T-cell (primary cell): ENCODE results near the gene MRAP. TPM values are rescaled to one million over a fixed set of nuclear protein-coding genes. Genes with fewer than 3 reads are reported as not detected.

Source experiments
- ATAC-seq, 4 experiments: fragments of 200-7000 bp in 3 of 4; fragments of 150-1000 bp in 1 of 4; cut with Tn5 transposase; replicated peaks in 1 of 4; 1 replicate in 3 of 4; 2 replicates in 1 of 4; pipeline ENCODE4 v1.10.0; 2021; ENCODE audit warnings: moderate library complexity in 3 of 4, mild to moderate bottlenecking in 2 of 4, moderate number of reproducible peaks in 1 of 4
- CTCF ChIA-PET, 2 donors: fragments of 300-600 bp; sonication (Branson Sonifier 250); formaldehyde crosslinking; loops; one replicate each; lab custom pipeline; 2022; ENCODE audit warnings: antibody characterized with exemption in 2 of 2; lab: Charles Lee
- POLR2A ChIA-PET, 2 donors: fragments of 300-600 bp; sonication (Branson Sonifier 250); formaldehyde crosslinking; loops; one replicate each; lab custom pipeline; 2022; ENCODE audit warnings: antibody characterized with exemption in 2 of 2; lab: Charles Lee
- DNase-seq, 35 experiments: peaks; one replicate each; pipeline versions ENCODE4 v3.0.0 to v3.0.0-alpha.2; 2013 to 2023
- H3K27ac ChIP-seq: one replicate; pipeline ENCODE4 v1.5.1; 2013; ENCODE audit warnings: low read length
- H3K27me3 ChIP-seq, 2 experiments: replicated peaks in 1 of 2; 1 replicate in 1 of 2; 2 replicates in 1 of 2; pipeline versions ENCODE4 v1.6.1 to v1.7.0; 2013; ENCODE audit warnings: low read length in 1 of 2, mixed read lengths in 1 of 2; ENCODE audit not compliant: control insufficient read depth in 2 of 2, insufficient read depth in 2 of 2; ENCODE audit errors: extremely low read depth in 1 of 2
- H3K36me3 ChIP-seq, 2 donors: 1 replicate in 1 of 2; 2 replicates in 1 of 2; pipeline versions ENCODE4 v1.6.1 to v1.7.0; 2013; ENCODE audit warnings: low read length in 1 of 2; ENCODE audit not compliant: control insufficient read depth in 2 of 2, insufficient read depth in 1 of 2; ENCODE audit errors: extremely low read depth in 1 of 2
- H3K4me1 ChIP-seq, 2 experiments: 1 replicate in 1 of 2; 2 replicates in 1 of 2; pipeline versions ENCODE4 v1.6.1 to v1.7.0; 2013; ENCODE audit warnings: low read length in 2 of 2, mixed read lengths in 1 of 2; ENCODE audit not compliant: insufficient read depth in 2 of 2, control insufficient read depth in 1 of 2; ENCODE audit errors: extremely low read depth in 1 of 2
- H3K4me3 ChIP-seq, 2 donors: 1 replicate in 1 of 2; 2 replicates in 1 of 2; pipeline versions ENCODE4 v1.5.1 to v1.7.0; 2013; ENCODE audit warnings: mild to moderate bottlenecking in 2 of 2, low read length in 1 of 2, moderate library complexity in 1 of 2; ENCODE audit not compliant: control insufficient read depth in 1 of 2; ENCODE audit errors: extremely low read depth in 1 of 2
- H3K9me3 ChIP-seq: 2 replicates; pipeline ENCODE4 v1.7.0; 2013
- H3K27ac Mint-ChIP-seq, 2 donors: one replicate each; pipeline ENCODE4 v1.8.0; 2020 to 2021; ENCODE audit warnings: mild to moderate bottlenecking in 2 of 2, mixed read lengths in 2 of 2
- H3K27me3 Mint-ChIP-seq, 2 donors: one replicate each; pipeline ENCODE4 v1.8.0; 2021 to 2022; ENCODE audit warnings: mixed read lengths in 2 of 2
- H3K36me3 Mint-ChIP-seq: one replicate; pipeline ENCODE4 v1.8.0; 2021; ENCODE audit warnings: mixed read lengths
- H3K4me1 Mint-ChIP-seq, 3 donors: one replicate each; pipeline ENCODE4 v1.8.0; 2020 to 2022; ENCODE audit warnings: mixed read lengths in 3 of 3, mild to moderate bottlenecking in 1 of 3
- H3K4me3 Mint-ChIP-seq, 3 donors: one replicate each; pipeline ENCODE4 v1.8.0; 2020 to 2022; ENCODE audit warnings: mild to moderate bottlenecking in 3 of 3, mixed read lengths in 3 of 3, moderate library complexity in 3 of 3
- H3K9me3 Mint-ChIP-seq, 3 donors: one replicate each; pipeline ENCODE4 v1.8.0; 2020 to 2022; ENCODE audit warnings: mixed read lengths in 3 of 3
- WGBS: methylation state at CpG from one replicate; pipeline ENCODE4 v1.1.5; 2013; ENCODE audit warnings: missing lambda C conversion rate; ENCODE audit not compliant: insufficient coverage; 5-methylcytosine and 5-hydroxymethylcytosine counted together
- total RNA-seq, 35 experiments: library from RNA in 6 of 35; stranded (reverse) in 6 of 35; fragments of 120-200 nt in 1 of 35; gene quantifications; one replicate each; pipeline versions ENCODE4 v1.2.1 to v1.2.4 and lab custom pipeline; 2013 to 2026

MRAP gene
- total RNA-seq, 5 donors from 2014 or later (not counting 1 experiment from before 2014, with no cell fraction given): not detected

DNA sequence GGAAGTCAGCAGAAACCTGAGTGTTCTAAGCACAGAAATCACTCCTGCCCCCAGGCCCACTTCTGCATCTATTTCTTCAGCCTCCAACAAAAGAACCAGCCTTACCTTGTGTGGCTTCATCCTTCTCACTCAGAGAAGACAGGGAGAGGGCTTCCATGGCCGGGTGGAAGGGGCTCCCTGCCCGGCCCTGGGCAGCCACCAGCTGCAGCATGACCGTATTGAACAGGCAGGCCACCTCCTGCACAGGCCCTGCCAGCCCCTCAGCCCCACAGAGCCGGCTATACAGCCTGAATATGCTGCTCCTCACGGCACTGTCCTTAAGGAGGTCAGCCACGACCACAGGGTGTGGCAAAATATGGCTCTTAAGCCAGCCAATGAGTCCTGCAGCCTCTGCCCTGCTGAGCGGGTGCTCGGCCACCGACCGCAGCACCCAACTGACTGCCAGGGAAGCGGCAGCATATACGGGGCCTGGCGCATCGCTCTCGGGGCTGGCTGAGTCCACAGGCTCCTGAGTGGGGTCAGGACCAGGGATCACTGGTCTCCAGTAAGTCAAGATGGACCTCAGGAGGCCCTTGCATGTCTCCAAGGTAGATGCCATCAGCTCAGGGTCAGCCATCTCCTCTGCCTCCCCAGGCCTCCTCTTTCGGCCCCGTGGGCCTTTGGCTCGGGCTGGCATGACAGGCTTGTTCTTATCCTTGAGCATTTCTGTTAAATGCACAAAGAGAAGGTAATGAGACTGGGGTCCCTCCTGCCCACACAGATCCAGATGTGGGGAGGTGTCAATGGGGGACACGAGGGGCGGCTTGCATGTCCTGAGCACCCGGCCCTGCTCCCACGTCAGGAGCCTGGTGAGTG, 17.9 kb downstream of the MRAP start:
- Histone ChIP-seq H3K9me3 (no peaks in the 10 kb centered on the region), H3K36me3 (peaks cover 37 to 73% of the 10 kb centered on the region in 2 donors), H3K27me3 (no peaks in the 10 kb centered on the region), H3K4me3 (no peak overlapping the region), H3K4me1 (no peaks in the 10 kb centered on the region), H3K27ac (no peak overlapping the region)
- no peaks in the 10 kb centered on the region for H3K27me3 Mint-ChIP-seq
- H3K4me3 Mint-ChIP-seq: no peak overlapping the region
- ATAC-seq: no peak
- ChIA-PET POLR2A (no interaction called here), CTCF (interaction anchor here in 1 of 2 donors (0.6 kb wide), 1 partner anchor 423 kb away, joined by 3 read pairs; no protein-coding TSS in a partner anchor)
- no peaks in the 10 kb centered on the region for H3K4me1 Mint-ChIP-seq
- no peaks in the 10 kb centered on the region for H3K9me3 Mint-ChIP-seq
- 93% methylated on average over 19 of the region's 22 CpGs for WGBS
- peaks cover 70% of the 10 kb centered on the region for H3K36me3 Mint-ChIP-seq
- H3K27ac Mint-ChIP-seq: no peak overlapping the region
- no peak for DNase-seq

DNA sequence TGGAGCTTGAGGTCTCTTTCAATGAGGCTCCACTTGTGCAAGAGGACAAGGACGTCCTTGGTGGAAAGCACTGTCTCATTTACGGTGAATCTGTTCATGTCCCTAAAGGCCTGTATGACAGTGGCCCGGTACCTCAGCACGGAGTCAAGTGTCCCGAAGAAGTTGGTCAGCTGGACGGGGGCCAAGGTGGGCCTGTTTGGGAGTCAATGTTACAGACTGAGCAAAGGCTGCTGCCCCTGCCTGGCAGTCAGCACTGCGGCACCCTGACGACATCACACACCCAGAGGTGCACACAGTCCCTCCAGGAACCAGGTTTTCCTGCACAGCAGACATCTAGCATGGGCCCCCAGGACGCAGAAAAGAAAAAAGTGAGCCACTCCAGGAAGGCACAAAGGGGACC, 19.1 kb downstream of the MRAP start:
- CTCF ChIA-PET: no interaction called here
- no peak for ATAC-seq
- DNase-seq: no peak
- no peaks in the 10 kb centered on the region for H3K27me3 Mint-ChIP-seq
- WGBS: 88% methylated on average over 9 of the region's 9 CpGs
- Histone ChIP-seq H3K36me3 (peaks cover 30 to 76% of the 10 kb centered on the region in 2 donors), H3K9me3 (no peaks in the 10 kb centered on the region), H3K27ac (no peak overlapping the region), H3K27me3 (no peaks in the 10 kb centered on the region), H3K4me3 (no peak overlapping the region), H3K4me1 (no peaks in the 10 kb centered on the region)
- no peak overlapping the region for H3K27ac Mint-ChIP-seq
- H3K36me3 Mint-ChIP-seq: peaks cover 71% of the 10 kb centered on the region
- H3K4me3 Mint-ChIP-seq: no peak overlapping the region
- no peaks in the 10 kb centered on the region for H3K4me1 Mint-ChIP-seq
- H3K9me3 Mint-ChIP-seq: no peaks in the 10 kb centered on the region
- POLR2A ChIA-PET: no interaction called here

DNA sequence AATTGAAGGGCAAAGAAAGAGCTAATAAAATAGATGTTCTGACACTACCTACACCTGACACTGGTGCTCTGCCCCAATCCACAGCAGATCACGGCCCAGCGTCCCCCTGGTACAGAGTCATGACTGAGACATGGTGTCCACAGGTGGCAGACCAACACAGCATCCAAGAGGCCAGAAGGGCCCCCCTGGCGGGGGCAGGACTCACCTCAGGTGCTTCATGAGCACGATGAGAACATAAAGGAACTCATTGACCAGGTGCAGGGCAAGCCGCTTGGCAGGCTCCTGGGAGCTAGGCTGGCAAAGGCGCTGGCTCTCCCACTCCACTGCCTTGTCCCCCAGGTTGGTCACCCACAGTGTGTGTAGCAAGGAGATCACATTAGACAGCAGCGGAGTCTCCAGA, 20.4 kb downstream of the MRAP start:
- WGBS: 96% methylated on average over 7 of the region's 7 CpGs
- POLR2A ChIA-PET: no interaction called here
- DNase-seq (no peak), ATAC-seq (no peak)
- Mint-ChIP-seq H3K27ac (no peak overlapping the region), H3K27me3 (no peaks in the 10 kb centered on the region), H3K4me1 (no peaks in the 10 kb centered on the region), H3K4me3 (no peak overlapping the region), H3K9me3 (no peaks in the 10 kb centered on the region), H3K36me3 (peaks cover 69% of the 10 kb centered on the region)
- Histone ChIP-seq H3K27ac (no peak overlapping the region), H3K4me3 (no peak overlapping the region), H3K4me1 (no peaks in the 10 kb centered on the region), H3K27me3 (no peaks in the 10 kb centered on the region), H3K36me3 (peaks cover 29 to 83% of the 10 kb centered on the region in 2 donors), H3K9me3 (no peaks in the 10 kb centered on the region)
- CTCF ChIA-PET: no interaction called here

DNA sequence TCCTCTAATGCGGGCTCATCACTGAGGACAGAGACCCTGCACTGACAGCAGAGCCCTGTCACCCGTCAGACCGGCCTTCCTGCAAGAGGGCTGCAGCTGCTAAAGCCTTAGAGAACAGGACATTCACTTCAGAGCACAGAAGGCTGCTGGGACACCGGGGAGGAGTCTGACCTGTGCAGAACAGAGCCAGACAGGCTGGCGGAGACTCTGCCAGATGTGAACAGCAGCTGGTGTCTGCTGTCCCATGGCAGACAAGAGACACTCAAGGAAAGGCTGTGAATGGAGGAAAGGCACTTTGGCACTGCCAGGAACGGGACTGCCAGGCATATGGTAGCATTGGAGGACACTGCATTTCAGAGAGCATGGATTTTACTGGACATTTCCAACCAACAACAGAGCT, 21.4 kb downstream of the MRAP start:
- 97% methylated on average over 6 of the region's 6 CpGs for WGBS
- POLR2A ChIA-PET: no interaction called here
- H3K4me3 Mint-ChIP-seq: no peak overlapping the region

DNA sequence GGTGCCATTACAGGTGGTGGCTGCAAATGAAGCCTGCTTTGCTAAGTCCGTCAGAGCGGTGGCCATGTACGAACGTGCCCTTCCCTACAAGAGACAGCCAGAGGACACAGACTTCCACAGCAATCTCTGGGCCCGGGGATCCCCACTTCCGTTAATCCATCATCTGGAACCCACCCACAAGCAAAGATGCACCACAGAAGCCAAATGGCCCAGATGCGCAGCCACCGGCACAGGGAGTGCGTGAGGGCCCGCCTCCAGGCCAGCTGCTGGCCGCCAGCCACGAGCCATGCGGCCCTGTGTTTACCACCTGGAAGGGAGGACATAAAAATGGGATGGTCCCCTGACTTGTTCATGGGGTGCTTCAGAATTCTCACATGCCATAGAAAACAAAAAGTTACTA, 22.1 kb downstream of the MRAP start:
- CTCF ChIA-PET: no interaction called here

More for the DNA sequence above, 21.4 kb downstream of the MRAP start:
- no peak for ATAC-seq
- H3K4me1 Mint-ChIP-seq: no peaks in the 10 kb centered on the region
- no peak overlapping the region for H3K27ac Mint-ChIP-seq
- peaks cover 25 to 94% of the 10 kb centered on the region in 2 donors for H3K36me3 ChIP-seq
- H3K9me3 ChIP-seq: no peaks in the 10 kb centered on the region
- no peaks in the 10 kb centered on the region for H3K27me3 Mint-ChIP-seq
- peaks cover 73% of the 10 kb centered on the region for H3K36me3 Mint-ChIP-seq
- H3K9me3 Mint-ChIP-seq: no peaks in the 10 kb centered on the region
- CTCF ChIA-PET: no interaction called here
- no peaks in the 10 kb centered on the region for H3K4me1 ChIP-seq
- no peak for DNase-seq
- no peaks in the 10 kb centered on the region for H3K27me3 ChIP-seq
- no peak overlapping the region for H3K4me3 ChIP-seq
- H3K27ac ChIP-seq: no peak overlapping the region

DNA sequence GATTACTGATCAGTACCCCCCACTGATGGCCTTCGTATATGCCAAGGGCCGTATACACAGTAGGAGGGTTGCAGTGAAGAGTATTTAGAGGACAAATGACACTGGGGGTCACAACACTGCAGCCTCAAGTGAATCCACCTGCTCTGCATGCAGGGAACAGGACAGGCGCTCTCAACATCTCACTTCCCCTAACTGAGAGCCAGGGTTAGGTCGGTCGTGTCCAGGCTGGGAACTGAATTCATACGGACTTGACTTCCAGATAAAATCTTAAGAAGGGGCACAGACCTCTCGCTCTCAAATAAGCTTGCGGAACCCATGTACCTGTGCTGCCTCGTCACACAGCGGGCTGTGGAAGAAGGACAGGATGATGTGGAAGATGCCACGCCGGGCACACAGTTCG, 22.8 kb downstream of the MRAP start:
- Mint-ChIP-seq H3K36me3 (peaks cover 81% of the 10 kb centered on the region), H3K9me3 (no peaks in the 10 kb centered on the region), H3K4me3 (no peak overlapping the region), H3K27me3 (no peaks in the 10 kb centered on the region), H3K27ac (no peak overlapping the region), H3K4me1 (no peaks in the 10 kb centered on the region)
- DNase-seq (no peak), ATAC-seq (no peak)
- Histone ChIP-seq H3K4me3 (no peak overlapping the region), H3K9me3 (no peaks in the 10 kb centered on the region), H3K4me1 (no peaks in the 10 kb centered on the region), H3K27me3 (no peaks in the 10 kb centered on the region), H3K27ac (no peak overlapping the region), H3K36me3 (peaks cover 20 to 96% of the 10 kb centered on the region in 2 donors)
- ChIA-PET POLR2A (no interaction called here), CTCF (no interaction called here)
- WGBS: 100% methylated on average over 4 of the region's 13 CpGs

More for the DNA sequence above, 22.1 kb downstream of the MRAP start:
- H3K4me3 Mint-ChIP-seq: no peak overlapping the region
- 100% methylated on average over 6 of the region's 13 CpGs for WGBS
- ATAC-seq (no peak), DNase-seq (no peak)
- no peaks in the 10 kb centered on the region for H3K4me1 Mint-ChIP-seq
- Histone ChIP-seq H3K36me3 (peaks cover 25 to 97% of the 10 kb centered on the region in 2 donors), H3K4me3 (no peak overlapping the region), H3K9me3 (no peaks in the 10 kb centered on the region), H3K27ac (no peak overlapping the region), H3K4me1 (no peaks in the 10 kb centered on the region), H3K27me3 (no peaks in the 10 kb centered on the region)
- no peak overlapping the region for H3K27ac Mint-ChIP-seq
- H3K27me3 Mint-ChIP-seq: no peaks in the 10 kb centered on the region
- no peaks in the 10 kb centered on the region for H3K9me3 Mint-ChIP-seq
- POLR2A ChIA-PET: interaction anchor here in 1 of 2 donors (0.6 kb wide), 1 partner anchor 9 kb away, joined by 9 read pairs; no protein-coding TSS in a partner anchor
- H3K36me3 Mint-ChIP-seq: peaks cover 76% of the 10 kb centered on the region
